Endothelial cell of umbilical vein (primary cell): ENCODE measurements around the gene TPD52L2. TPM values are rescaled to one million over a fixed set of nuclear protein-coding genes. Genes with fewer than 3 reads are reported as not detected.

Source experiments
- BruUV-seq: library from RNA; stranded (reverse); fragments of 400-500 nt; replicated peaks from 2 replicates; lab custom pipeline; 2021; lab: Mats Ljungman, UMichigan
- CTCF ChIA-PET: fragments of 300-600, 350-600 bp; sonication (Branson Sonifier 250); formaldehyde crosslinking; loops from one replicate; lab custom pipeline; 2021; ENCODE audit warnings: antibody characterized with exemption, inconsistent platforms; lab: Charles Lee
- POLR2A ChIA-PET: fragments of 300-600, 350-600 bp; sonication (Branson Sonifier 250); formaldehyde crosslinking; loops from one replicate; lab custom pipeline; 2021; ENCODE audit warnings: antibody characterized with exemption, inconsistent platforms; lab: Charles Lee
- DNase-seq: peaks from one replicate; pipeline ENCODE4 v3.0.0-alpha.2; 2011; ENCODE audit warnings: low read depth, low spot score
- FAIRE-seq: peaks from 2 replicates; lab custom pipeline; 2011; peaks lifted over from hg19 to GRCh38; lab: Jason Lieb, UNC
- H2AFZ ChIP-seq: 2 replicates; pipeline ENCODE4 v1.6.0; 2012; ENCODE audit warnings: low read depth, low read length, control low read depth, inconsistent platforms
- H3K27ac ChIP-seq: 2 replicates; pipeline ENCODE4 v1.5.1; 2011; ENCODE audit warnings: low read depth, mild to moderate bottlenecking, control low read depth, low read length, moderate library complexity; ENCODE audit not compliant: insufficient read depth
- H3K27me3 ChIP-seq, 2 experiments: 2 replicates each; pipeline versions ENCODE4 v1.6.0 to v1.6.1; 2011; ENCODE audit warnings: low read length in 2 of 2, mixed read lengths in 1 of 2; ENCODE audit not compliant: control insufficient read depth in 2 of 2, insufficient read depth in 2 of 2
- H3K36me3 ChIP-seq, 2 experiments: 2 replicates in 1 of 2; 3 replicates in 1 of 2; pipeline ENCODE4 v1.5.1; 2011; ENCODE audit warnings: low read length in 2 of 2, mild to moderate bottlenecking in 1 of 2, moderate library complexity in 1 of 2; ENCODE audit not compliant: control insufficient read depth in 2 of 2, insufficient read depth in 2 of 2; ENCODE audit errors: extremely low read depth in 1 of 2
- H3K4me1 ChIP-seq: 3 replicates; pipeline ENCODE4 v1.5.1; 2011; ENCODE audit warnings: mild to moderate bottlenecking, low read length; ENCODE audit not compliant: control insufficient read depth, insufficient read depth; ENCODE audit errors: extremely low read depth
- H3K4me2 ChIP-seq: 2 replicates; pipeline ENCODE4 v1.6.1; 2011; ENCODE audit warnings: low read length, control low read depth, mixed read lengths; ENCODE audit not compliant: insufficient read depth
- H3K4me3 ChIP-seq, 3 experiments: fragments of 200-600 bp in 1 of 3; sonication (generic), shearing (Covaris generic) in 1 of 3; replicated peaks in 1 of 3; 2 replicates each; pipeline ENCODE4 v1.5.1; 2011 to 2016; ENCODE audit warnings: control low read depth in 3 of 3, low read length in 3 of 3, mild to moderate bottlenecking in 2 of 3, inconsistent platforms in 1 of 3, low read depth in 1 of 3, moderate library complexity in 1 of 3; ENCODE audit not compliant: insufficient read depth in 1 of 3
- H3K79me2 ChIP-seq: 2 replicates; pipeline ENCODE4 v1.6.0; 2012; ENCODE audit warnings: low read length, inconsistent platforms; ENCODE audit not compliant: control insufficient read depth, insufficient read depth
- H3K9ac ChIP-seq: replicated peaks from 2 replicates; pipeline ENCODE3; 2011; ENCODE audit warnings: low read length, control low read depth; ENCODE audit not compliant: insufficient read depth; ENCODE audit errors: extremely low read depth
- H3K9me1 ChIP-seq: replicated peaks from 3 replicates; pipeline ENCODE4 v1.6.0; 2011; ENCODE audit warnings: mild to moderate bottlenecking, low read length; ENCODE audit not compliant: control insufficient read depth, insufficient read depth; ENCODE audit errors: extremely low read depth
- H3K9me3 ChIP-seq: replicated peaks from 2 replicates; pipeline ENCODE4 v1.5.1; 2012; ENCODE audit warnings: low read length, inconsistent platforms; ENCODE audit not compliant: control insufficient read depth, insufficient read depth
- H4K20me1 ChIP-seq: replicated peaks from 2 replicates; pipeline ENCODE3; 2011; ENCODE audit warnings: mild to moderate bottlenecking, low read length; ENCODE audit not compliant: control insufficient read depth, insufficient read depth; ENCODE audit errors: extremely low read depth
- EZH2 ChIP-seq: IDR thresholded peaks from 2 replicates; pipeline ENCODE4 v1.6.1; 2012; ENCODE audit warnings: borderline replicate concordance, low read depth, mild to moderate bottlenecking, moderate library complexity, low read length, inconsistent platforms; ENCODE audit not compliant: severe bottlenecking
- FOS ChIP-seq: IDR thresholded peaks from 2 replicates; pipeline ENCODE4 v1.6.1; 2011; ENCODE audit warnings: mild to moderate bottlenecking, low read length, moderate library complexity, borderline replicate concordance; ENCODE audit not compliant: insufficient read depth
- GATA2 ChIP-seq: IDR thresholded peaks from 2 replicates; pipeline ENCODE4 v1.7.0; 2011; ENCODE audit warnings: low read depth, mild to moderate bottlenecking, moderate library complexity, mixed read lengths, low read length; ENCODE audit not compliant: insufficient read length, insufficient read depth
- JUN ChIP-seq: IDR thresholded peaks from 2 replicates; pipeline ENCODE4 v1.6.1; 2011; ENCODE audit warnings: borderline replicate concordance, low read depth; ENCODE audit not compliant: insufficient read length, insufficient read depth
- MAX ChIP-seq: IDR thresholded peaks from 2 replicates; pipeline ENCODE4 v1.6.1; 2011; ENCODE audit not compliant: insufficient read depth, insufficient read length
- MYC ChIP-seq: IDR thresholded peaks from one replicate; pipeline ENCODE4 v1.6.1; 2011; ENCODE audit warnings: mild to moderate bottlenecking, low read depth, low read length
- POLR2A ChIP-seq: IDR thresholded peaks from 2 replicates; pipeline ENCODE4 v1.6.1; 2012; ENCODE audit warnings: low read depth, mild to moderate bottlenecking, control low read depth, low read length
- POLR2AphosphoS5 ChIP-seq: IDR thresholded peaks from 2 replicates; pipeline ENCODE4 v1.6.1; 2012; ENCODE audit warnings: low read depth, mild to moderate bottlenecking, control low read depth, low read length, moderate library complexity; ENCODE audit not compliant: insufficient read depth
- dilution Hi-C: fragments of 300-500 bp; cut with MboI; formaldehyde crosslinking; loops from one replicate; pipeline ENCODE4 v1.15.0; 2019; ENCODE audit warnings: low sequenced_read_pairs; ENCODE audit not compliant: extremely low pct_ligation_motif_present
- intact Hi-C: fragments of 100-400 bp; cut with micrococcal nuclease; formaldehyde crosslinking; loops from one replicate; pipeline ENCODE4 v1.10.0; 2022
- polyA plus RNA-seq, 4 experiments: library from polyadenylated mRNA; depleted of rRNA in 3 of 4; stranded (reverse) in 3 of 4; unstranded in 1 of 4; fragments of >200 nt; gene quantifications; 2 replicates each; pipeline versions ENCODE4 v1.2.1 to v1.2.3, GENCODE V29; 2011 to 2012; ENCODE audit warnings: missing spikeins in 1 of 4
- total RNA-seq: library from RNA; stranded (reverse); gene quantifications from 2 replicates; pipeline ENCODE4 v1.2.3, GENCODE V29; 2021
- TF ChIP-seq, protein P1 (sequence below), 2 donors: IDR thresholded peaks; 1 replicate in 1 of 2; 2 replicates in 1 of 2; pipeline ENCODE4 v1.5.1; 2011; ENCODE audit warnings: low read length in 2 of 2, mild to moderate bottlenecking in 2 of 2, moderate library complexity in 2 of 2, control low read depth in 1 of 2, inconsistent platforms in 1 of 2, low read depth in 1 of 2; ENCODE audit not compliant: insufficient read depth in 1 of 2; ENCODE audit errors: extremely low read depth in 1 of 2

Gene TPD52L2
- total and polyA plus RNA-seq, 2 donors (not counting 3 experiments of a cell fraction or from before 2014, with no cell fraction given): 123 to 142 TPM

- dilution Hi-C loops: no loop called here
- no peak for FAIRE-seq
These were observed 42.8 kb upstream of the TPD52L2 start for GRCh38 chr20:63822276-63822696.

More at GRCh38 chr20:63822276-63822696, 42.8 kb upstream of the TPD52L2 start:
- Histone ChIP-seq H3K36me3 (no peaks in the 10 kb centered on the region), H3K27ac (no peak overlapping the region), H2AFZ (no peak overlapping the region), H3K4me3 (no peak overlapping the region), H3K4me2 (no peak overlapping the region), H4K20me1 (no peaks in the 10 kb centered on the region), H3K79me2 (no peaks in the 10 kb centered on the region), H3K9ac (no peak overlapping the region), H3K4me1 (no peaks in the 10 kb centered on the region), H3K9me1 (no peaks in the 10 kb centered on the region), H3K27me3 (peaks cover 0 to 2% of the 10 kb centered on the region in 2 experiments), H3K9me3 (no peaks in the 10 kb centered on the region)
- intact Hi-C loops: no loop called here
- no peak for DNase-seq
- POLR2A ChIA-PET: no interaction called here
- CTCF ChIA-PET: interaction anchor here (1.0 kb wide), 1 partner anchor 23 kb away, joined by 3 read pairs; no protein-coding TSS in a partner anchor
- TF ChIP-seq POLR2A: no peak
- no peak for TF ChIP-seq JUN
- no peak for TF ChIP-seq MAX
- TF ChIP-seq, protein P1, sequence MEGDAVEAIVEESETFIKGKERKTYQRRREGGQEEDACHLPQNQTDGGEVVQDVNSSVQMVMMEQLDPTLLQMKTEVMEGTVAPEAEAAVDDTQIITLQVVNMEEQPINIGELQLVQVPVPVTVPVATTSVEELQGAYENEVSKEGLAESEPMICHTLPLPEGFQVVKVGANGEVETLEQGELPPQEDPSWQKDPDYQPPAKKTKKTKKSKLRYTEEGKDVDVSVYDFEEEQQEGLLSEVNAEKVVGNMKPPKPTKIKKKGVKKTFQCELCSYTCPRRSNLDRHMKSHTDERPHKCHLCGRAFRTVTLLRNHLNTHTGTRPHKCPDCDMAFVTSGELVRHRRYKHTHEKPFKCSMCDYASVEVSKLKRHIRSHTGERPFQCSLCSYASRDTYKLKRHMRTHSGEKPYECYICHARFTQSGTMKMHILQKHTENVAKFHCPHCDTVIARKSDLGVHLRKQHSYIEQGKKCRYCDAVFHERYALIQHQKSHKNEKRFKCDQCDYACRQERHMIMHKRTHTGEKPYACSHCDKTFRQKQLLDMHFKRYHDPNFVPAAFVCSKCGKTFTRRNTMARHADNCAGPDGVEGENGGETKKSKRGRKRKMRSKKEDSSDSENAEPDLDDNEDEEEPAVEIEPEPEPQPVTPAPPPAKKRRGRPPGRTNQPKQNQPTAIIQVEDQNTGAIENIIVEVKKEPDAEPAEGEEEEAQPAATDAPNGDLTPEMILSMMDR (IDR thresholded peaks at IDR 0.05; ENCODE audit: extremely low read depth in 1 of 2, insufficient read depth in 1 of 2, low read depth in 1 of 2, low read length in 2 of 2): no peak
- no peak for TF ChIP-seq EZH2
- TF ChIP-seq GATA2: no peak
- TF ChIP-seq FOS: no peak
- no peak for TF ChIP-seq MYC
- no peak for TF ChIP-seq POLR2AphosphoS5
- BruUV-seq: no TSS peak
